ENCODE measurements around the gene DDN.

DDN gene

DNA sequence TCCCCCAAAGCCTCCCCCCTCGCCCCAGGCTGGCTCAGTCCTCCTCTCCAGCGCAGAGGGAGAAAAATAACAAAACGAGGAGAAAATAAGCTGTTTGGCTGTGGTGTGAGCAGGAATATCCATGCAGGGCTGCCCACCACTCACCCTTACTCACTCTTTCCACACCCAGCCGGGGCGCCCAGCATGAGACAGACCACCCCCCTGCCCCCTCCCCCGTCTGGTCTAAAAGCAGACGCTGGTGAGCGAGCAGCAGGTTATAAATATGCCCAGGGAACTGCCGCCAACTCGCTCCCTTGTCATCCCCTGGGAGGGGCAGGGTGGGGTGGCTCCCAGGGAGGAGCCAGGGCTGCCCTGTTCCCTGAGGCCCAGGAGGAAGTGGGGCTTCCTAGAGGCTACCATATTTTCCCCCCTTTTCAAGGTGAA lies 13.7 kb downstream of the DDN start:
- no peak overlapping the region for H3K4me3 ChIP-seq (ENCODE audit: low read depth, low read length)
- TF ChIP-seq CTCF (IDR thresholded peaks at IDR 0.05; ENCODE audit: low read depth, low read length, missing control alignments) = no peak
- no peak for DNase-seq (ENCODE audit: low read depth)
- in situ Hi-C loops (cut with HindIII; ENCODE audit: low sequenced_read_pairs) = no loop called here

DNA sequence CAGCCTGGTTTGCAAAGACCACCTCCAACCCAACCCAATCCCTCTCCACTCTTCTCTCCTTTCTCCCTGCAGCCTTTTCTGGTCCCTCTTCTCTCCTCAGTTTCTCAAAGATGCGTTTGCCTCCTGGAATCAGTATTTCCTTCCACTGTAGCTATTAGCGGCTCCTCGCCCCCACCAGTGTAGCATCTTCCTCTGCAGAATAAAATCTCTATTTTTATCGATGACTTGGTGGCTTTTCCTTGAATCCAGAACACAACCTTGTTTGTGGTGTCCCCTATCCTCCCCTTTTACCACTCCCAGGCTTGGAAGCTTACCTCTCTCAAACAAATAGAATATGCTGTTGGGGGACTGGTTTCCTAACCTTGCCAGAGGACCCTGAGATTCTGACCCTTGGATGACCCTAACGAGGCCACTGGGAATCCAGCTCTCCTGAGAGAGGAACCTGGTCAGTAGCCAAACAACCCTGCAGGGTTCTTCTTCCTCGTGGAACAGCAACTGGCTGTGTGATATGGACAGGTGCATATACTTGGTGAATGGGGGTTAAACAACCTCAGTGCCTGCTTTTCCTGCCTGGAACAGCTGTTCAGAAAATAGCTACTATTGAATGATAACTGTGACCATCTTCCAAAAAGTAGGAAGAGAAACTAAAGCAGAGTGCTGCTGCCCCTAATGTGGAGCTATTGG lies 16.6 kb downstream of the DDN start:
- in situ Hi-C loops (cut with HindIII; ENCODE audit: low sequenced_read_pairs) = no loop called here
- H3K4me3 ChIP-seq (ENCODE audit: low read depth, low read length) = no peak overlapping the region
- no peak for DNase-seq (ENCODE audit: low read depth)
- TF ChIP-seq CTCF (IDR thresholded peaks at IDR 0.05; ENCODE audit: low read depth, low read length, missing control alignments) = no peak

GRCh38 chr12:48981757-48982157 lies 17.4 kb downstream of the DDN start:
- TF ChIP-seq CTCF (IDR thresholded peaks at IDR 0.05; ENCODE audit: low read depth, low read length, missing control alignments) = no peak
- no peak overlapping the region for H3K4me3 ChIP-seq (ENCODE audit: low read depth, low read length)
- in situ Hi-C loops (cut with HindIII; ENCODE audit: low sequenced_read_pairs) = no loop called here
- no peak for DNase-seq (ENCODE audit: low read depth)

DNA sequence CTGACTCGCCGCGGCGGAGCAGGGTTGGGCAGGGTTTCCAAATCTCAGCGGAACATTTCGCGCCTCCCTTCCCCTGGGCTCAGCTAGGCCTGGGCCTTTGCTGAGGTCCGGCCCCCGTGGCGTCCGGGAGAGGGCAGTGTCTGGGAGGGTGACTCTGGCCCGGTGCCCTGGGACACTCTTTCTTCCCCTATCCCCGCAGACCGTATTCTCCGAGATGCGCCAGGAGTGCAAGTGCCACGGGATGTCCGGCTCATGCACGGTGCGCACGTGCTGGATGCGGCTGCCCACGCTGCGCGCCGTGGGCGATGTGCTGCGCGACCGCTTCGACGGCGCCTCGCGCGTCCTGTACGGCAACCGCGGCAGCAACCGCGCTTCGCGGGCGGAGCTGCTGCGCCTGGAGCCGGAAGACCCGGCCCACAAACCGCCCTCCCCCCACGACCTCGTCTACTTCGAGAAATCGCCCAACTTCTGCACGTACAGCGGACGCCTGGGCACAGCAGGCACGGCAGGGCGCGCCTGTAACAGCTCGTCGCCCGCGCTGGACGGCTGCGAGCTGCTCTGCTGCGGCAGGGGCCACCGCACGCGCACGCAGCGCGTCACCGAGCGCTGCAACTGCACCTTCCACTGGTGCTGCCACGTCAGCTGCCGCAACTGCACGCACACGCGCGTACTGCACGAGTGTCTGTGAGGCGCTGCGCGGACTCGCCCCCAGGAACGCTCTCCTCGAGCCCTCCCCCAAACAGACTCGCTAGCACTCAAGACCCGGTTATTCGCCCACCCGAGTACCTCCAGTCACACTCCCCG lies 18.0 kb downstream of the DDN start:
- in situ Hi-C loops (cut with HindIII; ENCODE audit: low sequenced_read_pairs) = no loop called here
- TF ChIP-seq CTCF (IDR thresholded peaks at IDR 0.05; ENCODE audit: low read depth, low read length, missing control alignments) = no peak
- no peak for DNase-seq (ENCODE audit: low read depth)
- no peak overlapping the region for H3K4me3 ChIP-seq (ENCODE audit: low read depth, low read length)

GRCh38 chr12:48980389-48980952 lies 18.7 kb downstream of the DDN start:
- DNase-seq (ENCODE audit: low read depth) = no peak
- TF ChIP-seq CTCF (IDR thresholded peaks at IDR 0.05; ENCODE audit: low read depth, low read length, missing control alignments) = no peak
- no peak overlapping the region for H3K4me3 ChIP-seq (ENCODE audit: low read depth, low read length)
- in situ Hi-C loops (cut with HindIII; ENCODE audit: low sequenced_read_pairs) = no loop called here

DNA sequence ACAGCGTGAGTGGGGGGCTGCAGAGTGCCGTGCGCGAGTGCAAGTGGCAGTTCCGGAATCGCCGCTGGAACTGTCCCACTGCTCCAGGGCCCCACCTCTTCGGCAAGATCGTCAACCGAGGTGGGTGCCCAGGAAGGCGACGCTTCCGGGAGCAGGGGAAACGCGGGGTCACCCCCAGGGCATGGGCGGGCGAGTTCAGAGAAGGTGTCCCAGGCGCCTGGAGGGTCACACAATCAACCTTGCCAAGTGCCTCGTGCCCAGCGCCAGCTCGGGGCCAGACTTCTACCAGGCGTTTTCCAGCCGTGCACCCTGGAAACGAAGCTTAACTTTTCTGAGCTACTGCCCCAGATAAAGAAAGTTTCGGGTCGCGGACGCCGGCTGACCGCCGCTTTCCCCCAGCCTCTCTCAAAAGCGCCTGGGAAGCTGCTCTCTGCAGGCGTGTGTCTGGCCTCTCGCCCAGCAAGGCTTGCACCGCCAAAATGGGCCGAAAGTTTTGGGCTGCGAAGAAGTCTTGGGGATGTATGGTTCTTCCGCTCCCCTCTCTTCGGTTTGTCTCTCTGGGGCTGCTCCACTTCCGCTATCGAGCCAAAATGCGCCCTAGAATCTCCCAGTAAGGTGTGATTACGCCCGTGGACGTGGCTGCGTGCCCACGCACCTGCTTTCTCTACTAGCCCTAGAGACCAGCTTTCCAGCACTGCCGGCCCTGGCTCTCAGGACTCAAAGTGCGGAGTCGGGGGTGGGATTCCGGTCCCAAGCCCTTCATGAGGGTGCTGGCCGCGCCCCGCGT lies 19.4 kb downstream of the DDN start:
- DNase-seq (ENCODE audit: low read depth) = no peak
- no peak overlapping the region for H3K4me3 ChIP-seq (ENCODE audit: low read depth, low read length)
- no peak for TF ChIP-seq CTCF (IDR thresholded peaks at IDR 0.05; ENCODE audit: low read depth, low read length, missing control alignments)
- in situ Hi-C loops (cut with HindIII; ENCODE audit: low sequenced_read_pairs) = no loop called here
